ENCODE measurements around the gene CBLIF.
"Not testable (repeated sequence)": the region's sequence is repeated elsewhere in the genome, so short reads cannot be mapped to it uniquely, and the experiment has no call there.

Gene CBLIF

DNA sequence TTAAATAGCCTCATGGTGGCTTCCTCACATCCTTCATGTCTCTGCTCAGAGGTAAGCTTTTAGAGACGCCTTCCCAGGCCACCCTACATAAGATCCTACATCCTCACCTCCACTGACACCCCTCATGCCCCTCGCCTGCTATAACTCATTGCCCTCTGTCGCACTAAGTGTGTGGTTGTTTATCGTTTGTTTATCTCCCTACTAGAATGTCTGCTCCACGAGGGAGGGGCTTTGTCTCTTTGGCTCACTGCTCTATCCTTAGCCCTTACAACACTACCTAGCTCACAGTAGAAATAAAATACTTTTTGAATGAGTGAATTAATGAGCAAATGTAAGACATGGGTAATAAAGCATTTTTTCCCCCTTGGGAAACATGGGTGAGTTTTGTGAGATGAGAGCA, 1.3 kb upstream of the CBLIF start:
- DNase-seq = no peak

DNA sequence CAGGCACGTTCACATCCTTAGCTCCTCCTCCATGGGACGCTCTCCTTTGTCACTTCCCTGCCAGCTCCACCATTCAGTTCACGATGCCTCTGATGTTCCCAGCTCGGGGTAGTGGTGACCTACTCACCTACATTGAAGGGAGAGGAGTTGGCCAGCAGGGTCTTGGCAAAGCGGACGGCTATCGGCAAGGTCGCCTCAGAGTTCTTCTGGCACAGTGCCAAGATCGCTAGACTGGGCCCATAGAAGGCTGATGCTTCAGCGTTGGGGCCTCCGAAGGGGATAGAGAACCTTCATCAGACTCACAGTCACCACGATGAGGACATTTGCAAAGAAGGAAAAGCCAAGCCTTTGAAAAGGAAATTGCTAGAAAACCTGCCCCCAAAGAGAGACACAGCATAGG, 3.0 kb downstream of the CBLIF start:
- no peak for DNase-seq

DNA sequence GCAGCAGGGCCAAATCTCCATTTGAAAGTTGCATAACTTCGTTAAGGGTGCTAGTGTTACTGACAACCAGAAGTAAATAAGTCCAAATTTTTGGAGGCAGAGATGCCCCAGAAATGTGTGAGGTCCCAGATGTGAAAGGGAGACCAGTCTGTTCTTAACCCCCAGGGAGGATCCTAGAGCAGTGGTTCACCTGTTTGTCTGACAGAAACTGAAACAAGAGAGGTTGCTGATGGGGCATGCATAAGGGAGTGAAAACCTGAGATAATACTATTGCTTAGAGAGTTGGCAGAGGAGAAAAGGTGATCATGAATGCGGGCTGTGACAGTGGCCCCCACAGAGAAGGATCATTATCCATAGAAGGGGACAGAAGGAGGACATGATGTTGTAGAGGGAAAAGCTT, 3.8 kb downstream of the CBLIF start:
- DNase-seq = no peak

DNA sequence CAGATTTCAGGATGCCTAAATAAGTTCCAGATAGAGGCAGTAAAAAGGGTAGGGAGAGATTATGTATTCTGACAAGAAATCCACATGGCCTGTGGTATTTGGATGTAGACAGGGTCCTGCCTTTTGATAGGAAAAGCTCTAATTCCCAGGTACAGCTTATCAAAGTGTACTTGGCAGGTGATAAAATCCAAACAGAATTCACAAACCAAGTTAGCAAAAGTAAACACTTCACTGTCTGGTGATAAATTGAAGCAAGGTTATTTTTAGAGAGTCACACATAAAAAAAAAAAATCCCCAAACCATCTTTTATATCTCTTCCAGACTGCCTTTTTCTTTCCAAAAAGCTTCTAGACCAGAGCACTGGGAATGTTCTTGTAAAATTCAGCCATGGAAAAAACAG, 5.7 kb downstream of the CBLIF start:
- DNase-seq = no peak

DNA sequence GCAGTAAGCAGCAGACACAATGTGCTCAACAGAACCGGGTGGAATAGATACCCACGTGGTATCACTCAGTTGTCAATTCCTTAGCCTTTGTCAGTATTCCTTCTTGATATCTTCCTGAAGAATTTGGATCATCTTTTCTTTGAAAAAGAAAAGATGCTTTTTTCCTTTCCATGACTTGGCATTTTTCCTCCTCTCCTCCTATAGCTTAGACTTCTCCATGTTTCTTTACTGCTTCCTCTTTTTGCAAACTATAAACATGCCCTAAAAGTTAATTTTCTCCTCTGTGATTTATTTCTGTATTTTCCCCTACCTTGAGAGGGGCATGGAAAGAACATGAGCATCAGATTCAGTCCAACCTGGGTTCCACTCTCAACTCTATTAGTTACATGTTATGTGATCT, 11.7 kb downstream of the CBLIF start:
- DNase-seq = no peak

DNA sequence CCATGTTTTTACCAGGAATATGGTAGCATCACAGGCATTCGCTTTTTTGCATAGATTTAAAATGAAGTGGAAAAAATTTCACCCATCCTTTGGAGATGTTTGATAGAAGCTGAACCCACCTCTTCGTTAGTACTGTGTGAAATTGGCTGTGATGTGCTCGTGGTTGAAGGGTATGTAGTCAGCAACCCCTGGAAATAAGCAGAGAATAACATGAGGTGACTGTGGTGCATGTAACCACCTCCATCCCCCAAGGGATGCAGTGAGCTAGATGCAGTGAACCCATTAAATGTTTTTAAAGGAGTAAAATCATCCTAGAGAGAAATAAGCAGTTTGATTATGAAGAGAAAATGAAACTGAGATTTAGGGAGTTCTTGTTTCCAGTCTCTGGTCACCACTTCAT, 15.9 kb downstream of the CBLIF start:
- no peak for DNase-seq

DNA sequence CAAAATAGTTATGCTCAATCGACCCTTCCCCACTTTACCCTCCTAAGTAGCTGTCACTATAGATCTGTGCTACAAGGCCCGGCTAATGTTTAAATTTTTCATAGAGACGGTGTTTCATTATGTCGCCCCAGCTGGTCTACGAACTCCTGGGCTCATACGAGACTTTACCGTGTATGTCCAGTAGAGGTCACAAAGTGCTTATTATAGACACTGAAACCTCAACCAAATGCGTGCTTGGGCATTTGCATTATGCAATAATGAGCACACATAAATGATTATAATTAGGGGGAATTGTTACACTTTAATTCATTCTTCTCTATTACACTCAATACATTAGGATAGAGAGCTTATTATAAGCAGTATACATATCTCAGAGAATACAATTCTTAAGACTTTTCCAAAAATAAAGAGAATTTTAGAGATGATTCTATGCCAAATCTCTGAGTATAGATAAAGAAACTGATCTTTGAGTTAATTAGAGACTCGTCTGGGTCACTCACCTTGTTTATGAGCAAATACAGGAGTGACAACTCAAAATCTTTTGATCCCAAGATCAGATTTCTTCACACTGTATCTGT, 22.2 kb downstream of the CBLIF start:
- DNase-seq = peak; percentile 33

DNA sequence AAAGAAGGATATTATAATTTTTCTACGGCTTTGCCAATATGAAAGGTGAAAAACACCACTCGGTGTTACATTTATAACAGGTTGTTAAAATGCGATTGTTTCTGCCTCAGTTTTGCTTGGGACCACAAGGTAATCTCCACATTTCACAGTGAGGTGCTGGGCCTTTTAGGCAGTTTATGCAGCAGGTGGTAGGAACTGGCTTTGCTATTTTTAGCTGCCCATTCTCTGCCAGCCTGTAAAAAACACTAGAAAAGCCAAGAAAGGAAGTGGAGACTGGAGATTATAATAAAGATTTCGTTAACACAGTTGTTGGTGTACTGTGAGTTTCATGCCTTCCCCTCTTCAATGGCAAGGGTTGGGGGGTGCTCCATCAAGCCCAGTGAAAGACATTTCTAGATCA, 26.7 kb downstream of the CBLIF start:
- no peak for DNase-seq

DNA sequence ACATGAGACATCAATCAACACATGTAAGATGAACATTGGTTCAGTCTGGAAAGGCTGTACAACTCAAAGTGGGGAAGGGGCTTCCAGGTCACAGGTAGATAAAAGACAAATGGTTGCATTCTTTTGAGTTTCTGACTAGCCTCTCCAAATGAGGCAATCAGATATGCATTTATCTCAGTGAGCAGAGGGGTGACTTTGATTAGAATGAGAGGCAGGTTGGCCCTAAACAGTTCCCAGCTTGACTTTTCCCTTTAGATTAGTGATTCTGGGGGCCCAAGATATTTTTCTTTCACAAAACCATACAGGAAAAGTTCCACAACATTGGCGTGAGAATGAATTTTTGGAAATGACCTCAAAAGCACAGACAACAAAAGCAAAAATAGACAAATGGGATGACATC, 28.9 kb downstream of the CBLIF start:
- not testable (repeated sequence) for DNase-seq

DNA sequence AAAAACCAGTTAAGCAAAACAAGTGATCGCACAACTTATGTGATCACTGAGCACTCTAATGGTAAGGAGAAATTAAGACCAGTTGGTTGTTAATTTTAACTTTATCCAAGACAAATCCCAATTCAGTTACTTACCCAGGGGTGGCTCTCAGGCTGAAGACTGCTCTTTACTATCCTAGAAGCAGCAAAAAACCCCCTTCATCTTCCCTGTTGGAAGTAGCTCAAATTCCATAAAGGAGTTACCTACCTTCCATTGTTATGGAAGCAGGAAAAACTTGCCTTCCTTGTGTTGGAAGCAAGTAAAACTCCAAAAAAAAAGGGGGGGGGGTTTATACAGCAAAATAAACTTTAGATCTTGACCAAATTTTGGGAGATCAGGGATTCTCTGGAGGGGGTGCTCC, 29.5 kb downstream of the CBLIF start:
- DNase-seq = no peak

DNA sequence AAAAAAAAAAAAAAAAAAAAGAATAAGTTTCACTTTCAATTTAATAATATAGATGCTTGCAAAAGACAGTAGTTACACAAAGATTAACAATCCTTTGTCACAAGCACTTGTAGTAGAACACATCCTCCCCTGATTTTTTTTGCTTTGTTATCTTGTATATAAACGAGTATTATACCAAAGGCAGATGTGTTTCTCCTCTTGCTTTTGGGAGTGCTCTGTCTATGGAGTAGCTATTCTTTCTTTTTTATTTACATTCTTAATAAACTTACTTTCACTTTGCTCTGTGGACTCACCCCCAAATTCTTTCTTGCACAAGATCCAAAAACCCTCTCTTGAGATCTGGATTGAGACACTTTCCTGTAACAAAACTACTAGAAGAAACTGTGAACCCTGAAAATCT, 31.3 kb downstream of the CBLIF start:
- no peak for DNase-seq

DNA sequence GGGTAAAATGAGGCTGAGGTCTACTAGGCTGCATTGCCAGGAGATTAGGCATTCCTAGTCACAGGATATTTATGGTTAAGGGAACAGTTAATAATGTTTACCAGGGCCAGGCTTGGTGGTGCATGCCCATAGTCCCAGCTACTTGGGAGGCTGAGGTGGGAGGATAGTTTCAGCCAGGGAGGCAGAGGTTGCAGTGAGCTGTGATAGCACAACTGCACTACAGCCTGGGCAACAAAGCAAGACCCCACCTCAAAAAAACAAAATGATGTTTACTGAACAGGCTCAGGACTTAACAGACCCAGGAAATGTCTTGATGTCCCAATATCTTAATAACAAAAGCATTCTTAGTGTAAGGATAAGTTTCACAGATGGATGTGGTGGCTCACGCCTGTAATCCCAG, 31.9 kb downstream of the CBLIF start:
- no peak for DNase-seq

DNA sequence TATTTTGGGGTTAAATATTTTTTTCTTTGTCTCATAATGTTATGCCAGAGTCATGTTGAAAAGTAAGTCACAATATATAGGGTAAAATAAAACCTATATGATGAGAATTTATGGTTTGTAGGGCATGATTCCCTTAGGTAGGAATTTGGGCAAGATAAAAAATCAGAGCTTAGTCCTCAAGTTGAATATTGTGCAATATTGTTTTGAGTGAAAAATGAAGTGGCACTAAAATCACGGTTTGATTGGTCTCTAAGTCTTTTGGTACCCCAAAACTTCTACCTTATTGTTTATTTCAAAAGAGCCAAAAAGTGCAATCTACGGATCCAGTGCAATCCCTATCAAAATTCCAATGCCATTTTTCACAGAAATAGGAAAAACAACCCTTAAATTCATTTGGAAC, 33.1 kb downstream of the CBLIF start:
- DNase-seq = no peak

DNA sequence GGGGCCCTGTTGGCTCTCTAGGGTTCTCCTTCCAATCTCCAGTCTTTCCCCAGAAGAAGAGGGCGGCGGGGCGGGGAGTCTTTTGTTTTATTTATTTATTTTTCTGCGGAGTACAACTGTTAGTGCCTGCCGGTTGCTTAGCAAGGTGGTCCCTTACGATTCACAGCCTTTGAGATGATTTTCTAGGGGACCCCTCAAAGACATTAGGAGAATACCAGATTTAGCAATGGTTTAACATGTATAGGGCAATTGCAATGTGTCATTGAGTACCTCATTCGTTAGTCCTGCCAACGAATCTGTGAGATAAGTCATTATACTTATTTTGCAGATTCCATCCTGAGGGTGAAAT, 34.4 kb downstream of the CBLIF start:
- no peak for DNase-seq

DNA sequence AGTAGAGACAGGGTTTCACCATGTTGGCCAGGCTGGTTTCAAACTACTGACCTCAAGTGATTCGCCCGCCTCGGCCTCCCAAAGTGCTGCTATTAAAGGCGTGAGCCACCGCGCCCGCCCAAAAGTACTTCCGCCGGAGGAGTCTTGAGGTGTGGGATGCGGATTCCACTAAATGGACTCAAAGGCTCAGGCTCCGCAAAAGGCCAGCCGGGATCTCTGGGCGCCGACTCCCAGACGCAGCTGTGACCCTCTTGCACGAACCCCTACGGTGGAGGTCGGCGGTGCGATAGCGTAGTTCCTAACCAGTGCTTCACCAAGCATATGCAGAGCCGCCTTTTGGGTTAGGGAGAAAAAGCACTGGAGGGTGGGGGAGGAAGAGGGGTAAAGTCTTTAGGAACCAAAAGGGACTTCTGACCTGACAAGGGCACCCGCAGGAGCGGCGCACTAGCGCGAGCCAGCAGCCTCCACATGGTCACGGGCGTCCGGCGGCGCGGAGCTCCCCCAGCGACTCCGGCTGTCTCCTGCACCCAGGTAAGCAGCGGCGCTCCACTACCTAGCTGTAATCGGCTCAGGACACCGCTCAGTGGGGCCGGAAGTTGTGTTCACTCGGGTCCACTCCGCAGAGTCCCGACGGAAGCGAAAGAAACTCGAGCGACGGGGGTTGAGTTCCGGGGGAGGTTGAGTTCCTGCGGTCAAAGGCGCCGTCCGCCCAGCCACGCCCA, 34.9 kb downstream of the CBLIF start, which contains the start of gene MRPL16:
Gene MRPL16, minus strand, starts transcription at position 590 of the 722 bp plus-strand sequence. Its CDS starts 120 bp downstream, at position 470.
- peak; percentile 86 for DNase-seq

DNA sequence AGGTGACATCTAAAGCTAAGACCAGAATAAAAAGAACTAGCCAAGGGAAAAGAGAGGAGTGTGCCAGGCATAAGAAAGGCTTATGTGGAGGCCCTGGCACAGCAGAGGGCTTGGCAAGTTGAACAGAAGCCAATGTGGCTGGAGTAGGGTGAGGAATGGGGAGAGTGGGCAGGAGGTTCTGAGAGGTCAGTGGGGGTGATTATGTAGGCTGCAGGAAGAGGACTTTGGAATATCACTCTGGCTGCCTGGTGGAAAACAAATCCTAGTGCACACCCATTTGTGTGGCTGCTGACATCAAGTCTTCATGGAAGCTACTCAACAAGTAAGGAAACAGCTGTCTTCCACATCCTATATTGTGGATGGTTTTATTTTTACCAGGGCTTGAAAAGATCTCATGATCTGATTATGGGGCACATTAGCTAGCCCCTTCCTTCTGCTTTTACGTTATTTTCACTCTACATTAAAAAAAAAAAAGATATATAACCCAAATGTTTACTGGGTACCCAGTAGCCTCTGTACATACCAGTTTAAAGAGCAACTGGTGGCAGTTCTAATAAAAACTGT, 38.2 kb downstream of the CBLIF start:
- DNase-seq = no peak

DNA sequence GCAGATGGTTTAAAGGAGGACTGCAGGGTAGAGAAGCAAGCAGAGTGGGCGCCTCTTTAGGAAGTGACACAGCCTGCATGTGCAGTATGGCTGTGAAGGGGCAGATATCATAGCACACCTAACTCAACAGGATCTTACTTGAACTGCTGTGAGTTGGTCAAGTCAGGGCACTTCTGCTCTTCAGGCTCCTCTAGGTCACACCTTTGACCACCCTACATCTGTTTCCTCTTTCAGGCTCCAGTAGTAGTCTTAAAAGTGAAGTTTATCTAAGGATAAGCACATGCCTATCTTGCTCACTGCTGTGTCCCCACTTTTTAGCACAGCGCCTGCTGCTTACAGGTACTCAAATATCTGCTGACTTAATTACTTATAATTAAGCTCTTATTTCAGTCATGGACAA, 41.2 kb downstream of the CBLIF start:
- DNase-seq = no peak

DNA sequence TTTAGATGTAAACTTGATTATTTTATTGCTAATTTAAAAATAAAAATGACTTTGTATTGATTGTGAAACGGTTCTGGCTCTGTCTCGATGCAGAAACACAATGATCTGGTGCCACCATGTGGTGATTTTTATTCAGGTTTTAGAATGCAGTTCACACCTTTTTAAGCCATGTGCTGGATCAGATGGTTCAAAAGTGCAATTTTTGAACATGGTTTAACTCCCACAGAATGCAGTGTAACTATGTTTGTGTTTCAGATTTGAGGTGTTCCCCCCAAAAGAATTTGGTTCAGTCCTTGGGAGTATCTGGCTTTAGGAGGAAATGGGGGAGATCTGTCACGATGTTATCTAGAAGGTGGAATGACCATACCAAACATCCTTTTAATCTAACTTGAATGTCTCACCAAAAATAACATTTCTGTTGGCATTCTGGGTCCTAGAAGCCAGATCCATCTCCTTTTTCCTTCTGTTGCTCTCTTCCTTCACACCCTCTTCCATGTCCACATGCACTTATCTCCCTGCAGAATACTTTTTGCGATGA, 42.6 kb downstream of the CBLIF start:
- DNase-seq = peak; percentile 12

DNA sequence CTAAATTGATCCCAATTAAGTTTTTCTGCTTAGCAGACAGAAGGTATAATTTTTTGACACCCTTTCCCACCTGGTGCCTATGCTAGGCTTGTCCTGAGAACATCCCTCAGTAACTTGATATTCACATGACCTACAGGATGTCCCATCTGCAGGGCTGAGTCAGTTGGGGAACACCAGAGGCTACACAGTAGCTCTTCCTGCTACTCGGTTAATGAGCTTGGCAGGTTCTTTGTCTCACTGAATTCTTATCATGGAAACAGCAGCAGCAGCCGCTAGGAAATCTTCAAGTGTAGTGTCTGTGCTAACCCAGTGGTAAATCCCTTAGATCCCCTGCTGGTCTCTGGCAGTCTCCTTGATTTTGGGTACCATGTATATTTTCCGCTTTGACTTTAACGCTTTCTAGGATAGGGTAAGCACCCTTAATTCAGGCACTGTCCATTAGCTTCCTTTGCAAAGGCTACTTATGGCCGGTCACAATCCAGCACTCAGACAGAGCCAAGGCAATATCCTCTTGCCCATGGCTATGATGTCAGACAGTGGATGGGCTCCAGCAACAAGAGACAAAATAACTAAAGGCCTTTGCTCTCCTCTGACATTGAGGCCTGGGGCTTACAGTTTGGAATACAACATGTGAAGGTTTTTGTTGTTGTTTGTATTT, 43.2 kb downstream of the CBLIF start:
- no peak for DNase-seq

DNA sequence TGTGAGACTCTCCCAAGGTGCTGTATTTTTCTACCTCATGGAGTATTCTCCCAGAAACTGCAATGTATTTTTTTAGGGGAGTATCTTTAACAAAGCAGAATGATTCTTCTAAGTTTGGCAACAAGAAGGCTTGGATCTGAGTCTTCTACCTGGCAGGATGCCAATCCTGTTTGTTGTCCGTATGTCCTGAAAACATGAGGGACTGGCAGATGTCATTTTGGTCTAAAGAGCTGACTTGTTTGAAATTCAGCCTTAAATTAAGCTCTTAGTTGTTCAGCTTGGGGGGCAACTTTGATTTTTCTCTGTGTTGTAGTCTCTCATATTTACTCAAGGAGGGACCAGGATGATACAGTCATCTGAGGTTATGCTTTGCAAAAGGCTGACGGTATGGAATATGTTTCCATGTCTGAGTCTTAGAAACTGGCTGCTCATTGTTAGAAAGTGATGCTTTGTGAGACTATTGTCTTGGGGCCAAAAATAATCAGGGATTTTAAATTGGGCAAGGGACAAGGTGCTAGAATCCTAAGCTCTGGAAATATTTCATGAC, 44.1 kb downstream of the CBLIF start:
- no peak for DNase-seq

DNA sequence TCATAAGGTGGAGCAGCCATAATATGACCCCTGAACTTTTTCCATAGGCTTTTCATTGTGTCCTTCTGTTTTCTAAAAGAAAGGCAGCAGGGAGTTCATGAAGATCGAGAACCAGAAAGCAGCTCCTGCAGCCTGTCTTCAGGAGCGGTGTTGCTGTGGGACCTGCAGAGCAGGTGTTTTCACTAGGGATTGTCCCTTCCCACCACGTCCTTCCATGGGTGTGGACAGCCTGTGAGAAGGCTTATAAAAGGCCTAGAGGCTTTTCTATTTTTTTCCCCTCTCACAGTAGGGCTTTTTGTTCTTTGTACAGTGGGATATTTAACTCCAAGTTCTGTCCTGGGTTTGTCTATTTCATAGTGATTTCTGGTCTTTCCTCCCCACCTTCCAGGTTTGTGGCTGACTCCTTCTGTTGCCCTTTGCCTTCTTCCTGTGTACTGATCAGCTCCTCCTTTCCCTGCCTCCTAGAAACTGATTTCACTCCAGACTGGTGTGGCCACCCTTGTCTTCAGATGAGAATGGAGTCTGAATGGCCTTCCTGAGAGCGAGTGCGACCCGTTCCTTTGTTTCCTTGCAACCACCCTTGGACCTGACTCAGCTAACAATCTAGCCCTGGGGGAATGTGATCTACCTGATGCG, 44.8 kb downstream of the CBLIF start:
- no peak for DNase-seq

DNA sequence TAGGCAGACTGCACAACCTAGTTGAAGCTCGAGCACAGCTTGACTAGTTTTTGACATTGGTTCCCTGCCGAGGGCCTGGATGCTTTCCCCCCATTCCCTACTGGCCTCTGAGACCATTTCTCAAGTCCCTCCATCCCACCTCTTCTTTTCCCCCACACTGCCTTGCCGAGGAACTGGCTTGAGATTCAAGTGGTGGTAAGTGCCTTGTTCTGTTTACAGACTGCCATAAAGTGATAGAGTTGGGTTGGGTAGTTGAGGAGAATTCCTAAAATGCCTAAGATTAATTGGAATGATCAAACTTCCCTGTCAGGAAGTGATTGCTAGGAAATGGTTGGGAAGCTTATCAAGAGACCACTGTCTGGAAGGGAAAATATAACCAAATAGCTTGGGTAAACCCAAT, 50.9 kb downstream of the CBLIF start:
- no peak for DNase-seq

DNA sequence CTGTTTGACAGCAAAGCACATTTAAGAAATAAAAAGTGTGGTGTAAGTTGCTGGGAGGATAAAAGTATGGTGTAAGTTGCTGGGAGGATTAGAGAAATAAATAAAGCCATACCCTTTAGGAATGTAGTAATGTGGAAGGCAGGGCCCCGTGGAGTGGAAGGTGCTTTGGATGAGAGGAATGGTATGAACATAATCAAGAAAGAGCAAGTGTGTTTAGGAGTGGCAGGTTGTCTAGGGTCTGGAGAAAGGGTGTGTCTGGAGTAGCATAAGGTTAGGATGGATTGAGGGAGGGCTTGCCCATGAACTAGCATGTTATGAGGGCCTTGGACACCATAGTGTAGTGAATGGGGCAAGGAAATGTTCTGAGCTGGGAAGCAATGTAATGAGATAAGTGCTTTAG, 52.8 kb downstream of the CBLIF start:
- no peak for DNase-seq
